ENCODE data around the gene ADAP1. TPM values are rescaled to one million over a fixed set of nuclear protein-coding genes. Genes with fewer than 3 reads are reported as not detected.

Gene ADAP1
- total and polyA plus RNA-seq, 2 donors: 6.2 to 9.4 TPM

- no peak overlapping the region for H3K27ac ChIP-seq (ENCODE audit: low read depth in 1 of 2, low read length in 1 of 2)
- no peak overlapping the region for H3K4me3 ChIP-seq (ENCODE audit: low read length in 2 of 2)
- no peak for DNase-seq (ENCODE audit: low read depth in 6 of 9, low spot score in 9 of 9)
- no peaks in the 10 kb centered on the region for H3K27me3 ChIP-seq (ENCODE audit: control insufficient read depth in 2 of 2, insufficient read depth in 1 of 2, low read length in 1 of 2)
- H3K9me3 ChIP-seq (ENCODE audit: control insufficient read depth in 2 of 2, insufficient read depth in 1 of 2, low read length in 1 of 2): peaks cover 1 to 5% of the 10 kb centered on the region in 2 donors
- peaks cover 0 to 5% of the 10 kb centered on the region in 2 donors for H3K4me1 ChIP-seq (ENCODE audit: control insufficient read depth in 2 of 2, insufficient read depth in 2 of 2, low read length in 2 of 2)
- peaks cover 50 to 69% of the 10 kb centered on the region in 2 donors for H3K36me3 ChIP-seq (ENCODE audit: control insufficient read depth in 2 of 2, insufficient read depth in 2 of 2, low read length in 1 of 2)
- 97% methylated on average over 42 of the region's 42 CpGs for WGBS
Observed at GRCh38 chr7:896346-897075, 58.0 kb downstream of the ADAP1 start.

- no peak overlapping the region for H3K27ac ChIP-seq (ENCODE audit: low read depth in 1 of 2, low read length in 1 of 2)
- peaks cover 1 to 5% of the 10 kb centered on the region in 2 donors for H3K9me3 ChIP-seq (ENCODE audit: control insufficient read depth in 2 of 2, insufficient read depth in 1 of 2, low read length in 1 of 2)
- H3K36me3 ChIP-seq (ENCODE audit: control insufficient read depth in 2 of 2, insufficient read depth in 2 of 2, low read length in 1 of 2): peaks cover 58 to 78% of the 10 kb centered on the region in 2 donors
- no peak overlapping the region for H3K4me3 ChIP-seq (ENCODE audit: low read length in 2 of 2)
- no peak for DNase-seq (ENCODE audit: low read depth in 6 of 9, low spot score in 9 of 9)
- H3K27me3 ChIP-seq (ENCODE audit: control insufficient read depth in 2 of 2, insufficient read depth in 1 of 2, low read length in 1 of 2): no peaks in the 10 kb centered on the region
- 97% methylated on average over 52 of the region's 52 CpGs for WGBS
- H3K4me1 ChIP-seq (ENCODE audit: control insufficient read depth in 2 of 2, insufficient read depth in 2 of 2, low read length in 2 of 2): no peaks in the 10 kb centered on the region
Observed at GRCh38 chr7:895451-896052, 58.9 kb downstream of the ADAP1 start.

- WGBS: 97% methylated on average over 21 of the region's 21 CpGs
- peaks cover 1 to 5% of the 10 kb centered on the region in 2 donors for H3K9me3 ChIP-seq (ENCODE audit: control insufficient read depth in 2 of 2, insufficient read depth in 1 of 2, low read length in 1 of 2)
- H3K27ac ChIP-seq (ENCODE audit: low read depth in 1 of 2, low read length in 1 of 2): no peak overlapping the region
- DNase-seq (ENCODE audit: low read depth in 6 of 9, low spot score in 9 of 9): no peak
- no peaks in the 10 kb centered on the region for H3K27me3 ChIP-seq (ENCODE audit: control insufficient read depth in 2 of 2, insufficient read depth in 1 of 2, low read length in 1 of 2)
- no peak overlapping the region for H3K4me3 ChIP-seq (ENCODE audit: low read length in 2 of 2)
- no peaks in the 10 kb centered on the region for H3K4me1 ChIP-seq (ENCODE audit: control insufficient read depth in 2 of 2, insufficient read depth in 2 of 2, low read length in 2 of 2)
- H3K36me3 ChIP-seq (ENCODE audit: control insufficient read depth in 2 of 2, insufficient read depth in 2 of 2, low read length in 1 of 2): peaks cover 61 to 82% of the 10 kb centered on the region in 2 donors
Observed at GRCh38 chr7:894927-895450, 59.5 kb downstream of the ADAP1 start.

GRCh38 chr7:894164-894867 is 60.2 kb downstream of the ADAP1 start:
- peaks cover 1 to 5% of the 10 kb centered on the region in 2 donors for H3K9me3 ChIP-seq (ENCODE audit: control insufficient read depth in 2 of 2, insufficient read depth in 1 of 2, low read length in 1 of 2)
- H3K27me3 ChIP-seq (ENCODE audit: control insufficient read depth in 2 of 2, insufficient read depth in 1 of 2, low read length in 1 of 2): no peaks in the 10 kb centered on the region
- no peak overlapping the region for H3K27ac ChIP-seq (ENCODE audit: low read depth in 1 of 2, low read length in 1 of 2)
- DNase-seq (ENCODE audit: low read depth in 6 of 9, low spot score in 9 of 9): no peak
- 98% methylated on average over 40 of the region's 40 CpGs for WGBS
- no peaks in the 10 kb centered on the region for H3K4me1 ChIP-seq (ENCODE audit: control insufficient read depth in 2 of 2, insufficient read depth in 2 of 2, low read length in 2 of 2)
- H3K4me3 ChIP-seq (ENCODE audit: low read length in 2 of 2): no peak overlapping the region
- peaks cover 61 to 85% of the 10 kb centered on the region in 2 donors for H3K36me3 ChIP-seq (ENCODE audit: control insufficient read depth in 2 of 2, insufficient read depth in 2 of 2, low read length in 1 of 2)

GRCh38 chr7:893686-894085 is 60.8 kb downstream of the ADAP1 start:
- 99% methylated on average over 19 of the region's 19 CpGs for WGBS
- Histone ChIP-seq H3K27ac (ENCODE audit: low read depth in 1 of 2, low read length in 1 of 2) (no peak overlapping the region), H3K9me3 (ENCODE audit: control insufficient read depth in 2 of 2, insufficient read depth in 1 of 2, low read length in 1 of 2) (peaks cover 1 to 5% of the 10 kb centered on the region in 2 donors), H3K4me3 (ENCODE audit: low read length in 2 of 2) (no peak overlapping the region), H3K27me3 (ENCODE audit: control insufficient read depth in 2 of 2, insufficient read depth in 1 of 2, low read length in 1 of 2) (no peaks in the 10 kb centered on the region), H3K4me1 (ENCODE audit: control insufficient read depth in 2 of 2, insufficient read depth in 2 of 2, low read length in 2 of 2) (no peaks in the 10 kb centered on the region), H3K36me3 (ENCODE audit: control insufficient read depth in 2 of 2, insufficient read depth in 2 of 2, low read length in 1 of 2) (peaks cover 67 to 91% of the 10 kb centered on the region in 2 donors)
- DNase-seq (ENCODE audit: low read depth in 6 of 9, low spot score in 9 of 9): no peak

- no peak overlapping the region for H3K27ac ChIP-seq (ENCODE audit: low read depth in 1 of 2, low read length in 1 of 2)
- H3K4me3 ChIP-seq (ENCODE audit: low read length in 2 of 2): no peak overlapping the region
- no peak for DNase-seq (ENCODE audit: low read depth in 6 of 9, low spot score in 9 of 9)
- no peaks in the 10 kb centered on the region for H3K4me1 ChIP-seq (ENCODE audit: control insufficient read depth in 2 of 2, insufficient read depth in 2 of 2, low read length in 2 of 2)
- 97% methylated on average over 48 of the region's 48 CpGs for whole genome bisulfite sequencing
- H3K27me3 ChIP-seq (ENCODE audit: control insufficient read depth in 2 of 2, insufficient read depth in 1 of 2, low read length in 1 of 2): no peaks in the 10 kb centered on the region
- H3K36me3 ChIP-seq (ENCODE audit: control insufficient read depth in 2 of 2, insufficient read depth in 2 of 2, low read length in 1 of 2): peaks cover 74 to 94% of the 10 kb centered on the region in 2 donors
- peaks cover 1 to 5% of the 10 kb centered on the region in 2 donors for H3K9me3 ChIP-seq (ENCODE audit: control insufficient read depth in 2 of 2, insufficient read depth in 1 of 2, low read length in 1 of 2)
Observed at GRCh38 chr7:892648-893593, 61.6 kb downstream of the ADAP1 start.

- DNase-seq (ENCODE audit: low read depth in 6 of 9, low spot score in 9 of 9): no peak
Observed at GRCh38 chr7:891805-892204, 62.7 kb downstream of the ADAP1 start.

GRCh38 chr7:891291-891690 is 63.2 kb downstream of the ADAP1 start:
- Histone ChIP-seq H3K9me3 (ENCODE audit: control insufficient read depth in 2 of 2, insufficient read depth in 1 of 2, low read length in 1 of 2) (peaks cover 1 to 5% of the 10 kb centered on the region in 2 donors), H3K4me1 (ENCODE audit: control insufficient read depth in 2 of 2, insufficient read depth in 2 of 2, low read length in 2 of 2) (no peaks in the 10 kb centered on the region), H3K4me3 (ENCODE audit: low read length in 2 of 2) (no peak overlapping the region), H3K27ac (ENCODE audit: low read depth in 1 of 2, low read length in 1 of 2) (no peak overlapping the region), H3K27me3 (ENCODE audit: control insufficient read depth in 2 of 2, insufficient read depth in 1 of 2, low read length in 1 of 2) (no peaks in the 10 kb centered on the region), H3K36me3 (ENCODE audit: control insufficient read depth in 2 of 2, insufficient read depth in 2 of 2, low read length in 1 of 2) (peaks cover 80 to 94% of the 10 kb centered on the region in 2 donors)
- DNase-seq (ENCODE audit: low read depth in 6 of 9, low spot score in 9 of 9): no peak
- WGBS: 98% methylated on average over 29 of the region's 29 CpGs

More at GRCh38 chr7:891805-892204, 62.7 kb downstream of the ADAP1 start:
- no peak overlapping the region for H3K4me3 ChIP-seq (ENCODE audit: low read length in 2 of 2)
- H3K9me3 ChIP-seq (ENCODE audit: control insufficient read depth in 2 of 2, insufficient read depth in 1 of 2, low read length in 1 of 2): peaks cover 1 to 5% of the 10 kb centered on the region in 2 donors
- H3K36me3 ChIP-seq (ENCODE audit: control insufficient read depth in 2 of 2, insufficient read depth in 2 of 2, low read length in 1 of 2): peaks cover 80 to 94% of the 10 kb centered on the region in 2 donors
- no peaks in the 10 kb centered on the region for H3K27me3 ChIP-seq (ENCODE audit: control insufficient read depth in 2 of 2, insufficient read depth in 1 of 2, low read length in 1 of 2)
- 97% methylated on average over 20 of the region's 20 CpGs for WGBS
- no peaks in the 10 kb centered on the region for H3K4me1 ChIP-seq (ENCODE audit: control insufficient read depth in 2 of 2, insufficient read depth in 2 of 2, low read length in 2 of 2)
- no peak overlapping the region for H3K27ac ChIP-seq (ENCODE audit: low read depth in 1 of 2, low read length in 1 of 2)

Measured in thymus (tissue), 11 donors.